ENCODE measurements around the gene CEP170B. TPM values are rescaled to one million over a fixed set of nuclear protein-coding genes. Genes with fewer than 3 reads are reported as not detected.

The CEP170B gene
- total RNA-seq, 1 donor from 2014 or later = 26.5 TPM

DNA sequence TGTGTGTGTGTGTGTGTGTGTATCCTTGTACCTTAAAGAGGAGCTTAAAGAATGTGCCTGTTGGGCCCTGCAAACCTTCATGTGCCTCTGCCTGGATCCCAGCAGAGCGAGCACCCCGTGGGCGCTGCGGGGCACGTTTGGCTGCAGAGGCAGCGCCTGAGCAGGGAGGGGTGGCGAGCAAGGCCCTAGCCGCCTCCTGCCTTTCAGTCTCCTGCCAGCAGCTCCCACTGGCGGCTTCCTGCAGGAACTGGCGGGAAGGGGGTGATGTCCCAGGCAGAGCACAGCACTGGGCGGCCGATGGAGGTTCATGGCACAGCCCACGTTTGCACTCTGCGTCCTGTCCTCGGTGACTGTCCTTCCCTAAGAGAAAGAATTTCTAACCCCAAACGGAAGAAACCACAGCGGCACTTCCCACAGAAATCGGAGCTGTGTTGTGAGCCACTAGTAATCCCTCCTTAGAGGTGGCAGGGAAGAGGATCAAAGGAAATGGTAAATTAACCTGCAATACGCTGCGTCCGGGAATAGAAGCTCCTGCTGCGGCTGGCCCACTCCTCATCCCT lies 44.3 kb upstream of the CEP170B start:
- no peaks in the 10 kb centered on the region for H3K36me3 Mint-ChIP-seq
- no peak overlapping the region for H3K27ac Mint-ChIP-seq
- H3K4me3 Mint-ChIP-seq = no peak overlapping the region
- H3K9me3 Mint-ChIP-seq = no peaks in the 10 kb centered on the region
- H3K4me1 Mint-ChIP-seq (ENCODE audit: unreplicated experiment) = peaks cover 7% of the 10 kb centered on the region
- no peak for DNase-seq (ENCODE audit: extremely low spot score, unreplicated experiment)
- peak; percentile 60 for TF ChIP-seq CTCF (conservative IDR thresholded peaks at IDR 0.05)
- peaks cover 22% of the 10 kb centered on the region for H3K27me3 Mint-ChIP-seq

DNA sequence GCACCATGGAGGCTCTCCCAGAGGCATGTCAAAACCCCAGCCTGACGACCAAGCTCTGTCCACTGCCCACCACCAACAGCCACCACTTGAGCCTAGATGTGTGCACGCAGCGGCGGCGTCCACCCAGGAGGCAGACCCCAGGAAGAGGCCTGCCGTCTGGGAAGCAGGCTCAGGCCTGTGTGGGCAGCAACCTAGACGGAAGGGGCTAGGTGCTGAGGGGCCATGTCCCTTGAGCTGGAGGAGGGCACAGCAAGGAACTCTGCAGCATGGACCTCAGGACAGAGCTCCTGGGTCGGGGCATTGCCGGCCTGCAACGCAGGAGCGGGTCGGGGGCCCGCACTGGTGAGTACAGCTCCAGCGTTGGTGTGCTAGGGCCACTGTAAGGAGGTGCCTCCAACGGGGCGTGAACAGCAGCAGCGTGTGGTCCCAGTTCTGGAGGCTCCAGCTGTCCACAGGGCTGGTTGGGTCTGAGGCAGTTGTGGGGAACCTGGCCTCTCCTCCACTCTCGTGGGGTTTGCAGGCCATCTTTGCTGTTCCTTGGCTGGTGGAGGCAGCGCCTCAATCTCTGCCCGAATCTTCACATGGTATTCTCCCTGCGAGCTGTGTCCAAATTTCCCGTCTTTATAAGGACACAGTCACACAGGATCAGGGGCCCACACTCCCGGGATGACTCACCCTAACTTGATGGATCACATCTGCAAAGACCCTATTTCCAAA lies 43.7 kb upstream of the CEP170B start:
- Mint-ChIP-seq H3K4me1 (ENCODE audit: unreplicated experiment) (peaks cover 8% of the 10 kb centered on the region), H3K27me3 (peaks cover 23% of the 10 kb centered on the region), H3K4me3 (no peak overlapping the region), H3K27ac (no peak overlapping the region), H3K36me3 (no peaks in the 10 kb centered on the region), H3K9me3 (no peaks in the 10 kb centered on the region)
- no peak for DNase-seq (ENCODE audit: extremely low spot score, unreplicated experiment)
- TF ChIP-seq CTCF (conservative IDR thresholded peaks at IDR 0.05) = no peak

DNA sequence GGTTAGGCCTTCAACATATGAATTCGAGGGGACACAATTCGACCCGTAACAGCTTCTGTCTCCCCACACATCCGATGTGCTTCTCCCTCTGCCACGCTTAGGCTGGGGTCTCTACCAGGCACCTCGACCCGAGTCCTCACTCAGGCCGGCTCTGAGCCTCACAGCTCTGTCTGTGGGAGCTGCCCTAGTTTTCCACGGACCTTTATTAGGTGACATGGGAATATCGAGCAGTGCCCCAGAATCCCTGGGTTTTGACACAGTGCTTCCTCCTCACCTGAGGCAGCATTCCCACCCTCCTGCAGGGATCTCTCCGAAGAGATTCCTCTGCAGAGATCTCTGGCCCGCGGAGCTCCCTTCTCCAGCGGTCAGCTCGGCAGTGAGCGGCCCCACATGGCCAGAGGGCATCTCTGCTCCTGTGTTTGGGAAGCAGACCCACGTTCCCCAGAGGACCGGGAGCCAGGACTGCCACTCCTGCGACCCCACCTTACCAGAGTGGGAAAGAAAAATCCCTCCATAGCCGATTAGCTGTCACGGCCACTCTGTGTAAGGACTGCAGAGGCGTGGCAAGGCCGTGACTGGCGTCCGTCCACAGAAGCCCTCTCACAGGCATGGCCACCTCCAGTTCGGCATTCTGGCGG lies 43.0 kb upstream of the CEP170B start:
- H3K27ac Mint-ChIP-seq = no peak overlapping the region
- H3K27me3 Mint-ChIP-seq = peaks cover 25% of the 10 kb centered on the region
- no peak for DNase-seq (ENCODE audit: extremely low spot score, unreplicated experiment)
- peaks cover 8% of the 10 kb centered on the region for H3K4me1 Mint-ChIP-seq (ENCODE audit: unreplicated experiment)
- H3K4me3 Mint-ChIP-seq = no peak overlapping the region
- no peaks in the 10 kb centered on the region for H3K9me3 Mint-ChIP-seq
- H3K36me3 Mint-ChIP-seq = no peaks in the 10 kb centered on the region
- TF ChIP-seq CTCF (conservative IDR thresholded peaks at IDR 0.05) = no peak

DNA sequence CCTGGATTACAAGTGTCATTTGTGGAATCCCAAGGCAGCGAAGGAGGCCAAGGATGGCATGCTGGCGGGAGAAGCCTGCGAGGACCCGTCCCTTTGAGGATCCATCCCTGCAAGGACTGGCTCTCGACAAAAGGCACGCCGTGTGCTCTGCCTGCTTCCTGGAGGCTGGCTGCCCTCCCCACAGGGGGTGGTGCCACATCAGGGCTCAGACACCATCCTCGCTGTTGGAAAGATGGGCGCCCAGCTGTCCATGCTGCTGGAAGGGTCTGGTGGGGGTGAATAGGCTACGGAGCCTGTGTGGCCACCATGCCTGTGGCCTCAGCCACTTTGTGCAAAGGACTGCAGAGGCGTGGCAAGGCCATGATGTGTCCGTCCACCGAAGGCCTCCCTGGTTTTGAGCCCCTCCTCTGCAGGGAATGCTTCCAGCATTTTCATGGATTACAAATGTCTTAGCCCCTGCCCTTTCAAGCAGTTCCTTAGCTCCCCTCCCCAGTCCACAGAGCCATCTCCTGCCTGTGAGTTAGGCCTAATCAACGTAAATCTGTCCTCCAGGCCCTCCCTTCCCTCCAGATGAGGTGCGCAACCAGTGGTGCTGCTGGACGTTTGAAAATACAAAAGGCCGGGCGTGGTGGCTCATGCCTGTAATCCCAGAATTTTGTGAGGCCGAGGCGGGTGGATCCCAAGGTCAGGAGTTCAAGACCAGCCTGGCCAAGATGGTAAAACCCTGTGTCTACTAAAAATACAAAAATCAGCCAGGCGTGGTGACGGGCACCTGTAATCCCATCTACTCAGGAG lies 42.0 kb upstream of the CEP170B start:
- TF ChIP-seq CTCF (conservative IDR thresholded peaks at IDR 0.05) = no peak
- no peak for DNase-seq (ENCODE audit: extremely low spot score, unreplicated experiment)
- peaks cover 26% of the 10 kb centered on the region for H3K27me3 Mint-ChIP-seq
- peaks cover 8% of the 10 kb centered on the region for H3K4me1 Mint-ChIP-seq (ENCODE audit: unreplicated experiment)
- no peaks in the 10 kb centered on the region for H3K9me3 Mint-ChIP-seq
- H3K4me3 Mint-ChIP-seq = no peak overlapping the region
- no peak overlapping the region for H3K27ac Mint-ChIP-seq
- no peaks in the 10 kb centered on the region for H3K36me3 Mint-ChIP-seq

DNA sequence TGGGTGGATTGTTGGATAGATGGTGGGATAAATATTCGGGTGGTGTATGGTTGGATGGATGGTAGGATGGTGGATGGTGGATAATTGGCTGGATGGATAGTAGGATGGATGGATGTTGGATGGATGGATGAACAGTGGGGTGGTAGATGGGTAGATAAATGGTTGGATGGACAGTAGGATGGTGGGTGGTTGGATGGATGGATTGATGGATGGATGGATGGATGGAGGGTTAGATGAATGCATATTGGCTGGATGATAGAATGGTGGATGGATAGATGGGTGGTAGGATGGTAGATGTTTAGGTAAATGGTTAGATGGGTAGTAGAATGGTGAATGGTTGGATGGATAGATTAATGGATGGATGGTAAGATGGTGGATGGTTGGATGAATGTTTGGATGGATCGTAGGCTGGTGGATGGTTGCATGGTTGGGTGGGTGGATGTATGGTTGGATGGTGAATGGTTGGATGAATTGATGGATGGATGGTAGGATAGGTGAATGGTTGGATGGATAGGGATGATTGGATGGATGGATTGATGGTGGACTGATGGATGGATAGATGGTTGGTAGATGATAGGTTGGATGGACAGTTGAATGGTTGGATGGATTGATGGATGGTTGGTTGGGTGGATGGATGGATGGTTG lies 40.6 kb upstream of the CEP170B start:
- H3K4me1 Mint-ChIP-seq (ENCODE audit: unreplicated experiment) = peaks cover 8% of the 10 kb centered on the region
- no peak for TF ChIP-seq CTCF (conservative IDR thresholded peaks at IDR 0.05)
- H3K36me3 Mint-ChIP-seq = no peaks in the 10 kb centered on the region
- H3K27me3 Mint-ChIP-seq = peaks cover 26% of the 10 kb centered on the region
- H3K9me3 Mint-ChIP-seq = no peaks in the 10 kb centered on the region
- no peak overlapping the region for H3K27ac Mint-ChIP-seq
- no peak for DNase-seq (ENCODE audit: extremely low spot score, unreplicated experiment)
- peak overlapping the region; percentile 22 for H3K4me3 Mint-ChIP-seq
